Erythroblast (primary cell): ENCODE data around the gene MRPL54.

Source experiments
- GATA1 ChIP-seq: IDR thresholded peaks from 2 replicates; pipeline ENCODE4 v1.6.1; 2011; ENCODE audit warnings: low read depth, mild to moderate bottlenecking, control low read depth, low read length, moderate library complexity
- POLR2A ChIP-seq: IDR thresholded peaks from 2 replicates; pipeline ENCODE4 v1.6.1; 2011; ENCODE audit warnings: mild to moderate bottlenecking, low read length

DNA sequence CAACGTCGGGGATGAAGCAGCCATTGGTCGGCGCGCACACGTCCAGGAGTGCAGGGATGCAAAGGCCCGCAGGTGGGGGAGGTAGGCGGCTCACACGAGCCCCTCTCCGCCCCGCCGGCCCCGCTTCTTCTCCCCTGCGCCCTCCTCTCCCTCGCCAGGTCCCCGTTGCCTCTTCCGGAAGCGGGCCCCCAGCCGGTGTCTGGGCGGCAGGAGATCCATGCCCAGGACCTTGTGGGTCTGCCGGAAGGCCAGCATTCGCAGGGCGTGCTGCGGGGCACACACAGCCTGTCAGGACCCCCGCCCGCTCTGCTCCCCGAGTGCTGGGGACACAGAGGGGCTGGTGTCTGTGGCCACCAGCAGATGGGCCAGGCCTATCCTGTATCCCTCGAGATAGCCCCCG lies 43.4 kb downstream of the MRPL54 start:
- TF ChIP-seq POLR2A (no peak), GATA1 (no peak)
